IPS-15b (cell line): ENCODE measurements around the gene THYN1.
A peak's percentile ranks its signal among the peaks of the same experiment; 100 is the strongest.
"Not testable (repeated sequence)": the region's sequence is repeated elsewhere in the genome, so short reads cannot be mapped to it uniquely, and the experiment has no call there.

Experiments used
- H3K27me3 ChIP-seq: one replicate; pipeline ENCODE4 v1.6.1; 2013; ENCODE audit warnings: low read length; ENCODE audit not compliant: control insufficient read depth, insufficient read depth
- H3K36me3 ChIP-seq: one replicate; pipeline ENCODE4 v1.6.1; 2013; ENCODE audit warnings: low read length; ENCODE audit not compliant: control insufficient read depth, insufficient read depth
- H3K4me1 ChIP-seq: one replicate; pipeline ENCODE4 v1.6.1; 2013; ENCODE audit warnings: mild to moderate bottlenecking, low read length; ENCODE audit not compliant: control insufficient read depth, insufficient read depth
- H3K4me3 ChIP-seq: one replicate; pipeline ENCODE4 v1.5.1; 2013; ENCODE audit warnings: low read depth, low read length
- H3K9ac ChIP-seq: one replicate; pipeline ENCODE4 v1.6.1; 2013; ENCODE audit warnings: low read depth, mild to moderate bottlenecking, low read length
- H3K9me3 ChIP-seq: one replicate; pipeline ENCODE4 v1.6.1; 2013; ENCODE audit warnings: mild to moderate bottlenecking, low read length; ENCODE audit not compliant: control insufficient read depth, insufficient read depth

THYN1 gene

DNA sequence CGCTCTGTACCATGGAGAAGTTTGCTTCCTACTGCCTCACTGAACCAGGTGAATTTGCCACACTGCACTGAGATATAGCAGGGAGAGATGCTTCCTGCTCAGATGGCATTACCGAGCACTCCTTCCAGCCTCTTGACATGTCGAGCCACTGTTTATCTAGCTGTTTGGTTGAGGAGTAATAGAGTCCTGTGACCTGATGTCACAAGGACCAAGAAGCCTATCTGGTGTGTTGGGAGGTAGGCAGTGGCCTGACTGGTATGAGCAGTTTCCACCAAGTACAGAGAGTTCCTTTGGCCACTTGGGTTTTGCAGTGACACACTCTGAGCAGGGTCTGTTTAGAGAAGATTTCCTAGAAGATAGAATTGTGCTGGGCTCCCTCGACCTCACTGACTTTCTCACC, 5.4 kb upstream of the THYN1 start:
- H3K27me3 ChIP-seq, result no peaks in the 10 kb centered on the region
- H3K4me1 ChIP-seq, result peaks cover 4% of the 10 kb centered on the region
- no peak overlapping the region for H3K4me3 ChIP-seq
- no peak overlapping the region for H3K9ac ChIP-seq
- peaks cover 35% of the 10 kb centered on the region for H3K36me3 ChIP-seq
- no peaks in the 10 kb centered on the region for H3K9me3 ChIP-seq

DNA sequence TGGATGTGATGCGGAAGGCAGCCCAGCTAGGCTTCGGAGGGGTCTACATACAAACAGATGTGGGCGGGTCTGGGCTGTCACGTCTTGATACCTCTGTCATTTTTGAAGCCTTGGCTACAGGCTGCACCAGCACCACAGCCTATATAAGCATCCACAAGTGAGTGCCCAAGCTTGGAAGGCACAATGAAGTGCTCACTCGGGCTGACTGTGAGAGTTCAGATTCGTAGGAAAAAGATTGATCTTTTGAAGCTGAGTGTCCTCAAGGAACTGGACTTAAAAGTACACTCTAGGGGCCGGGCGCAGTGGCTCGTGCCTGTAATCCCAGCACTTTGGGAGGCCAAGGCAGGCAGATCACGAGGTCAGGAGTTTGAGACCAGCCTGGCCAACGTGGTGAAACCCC, 3.9 kb upstream of the THYN1 start:
- peaks cover 4% of the 10 kb centered on the region for H3K4me1 ChIP-seq
- peaks cover 25% of the 10 kb centered on the region for H3K36me3 ChIP-seq
- H3K9ac ChIP-seq, result no peak overlapping the region

DNA sequence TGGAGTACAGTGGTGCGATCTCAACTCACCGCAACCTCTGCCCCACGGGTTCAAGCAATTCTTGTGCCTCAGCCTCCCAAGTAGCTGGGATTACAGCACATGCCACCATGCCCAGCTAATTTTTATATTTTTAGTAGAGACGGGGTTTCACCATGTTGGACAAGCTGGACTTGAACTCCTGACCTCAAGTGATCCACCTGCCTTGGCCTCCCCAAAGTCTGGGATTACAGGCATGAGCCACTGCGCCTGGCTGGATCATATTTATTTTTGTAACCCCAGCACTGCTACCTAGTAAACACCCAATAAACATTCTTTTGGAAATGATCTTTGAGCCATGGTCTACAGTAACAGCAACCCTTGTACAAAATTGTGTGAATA, 2.0 kb upstream of the THYN1 start:
- peaks cover 16% of the 10 kb centered on the region for H3K36me3 ChIP-seq
- not testable (repeated sequence) for H3K9me3 ChIP-seq, H3K27me3 ChIP-seq, H3K4me1 ChIP-seq, H3K9ac ChIP-seq, H3K4me3 ChIP-seq

More for the DNA sequence above, 3.9 kb upstream of the THYN1 start:
- Histone ChIP-seq H3K27me3 (no peaks in the 10 kb centered on the region), H3K9me3 (no peaks in the 10 kb centered on the region), H3K4me3 (no peak overlapping the region)

- no peak overlapping the region for H3K9ac ChIP-seq
- H3K9me3 ChIP-seq, result no peaks in the 10 kb centered on the region
- no peaks in the 10 kb centered on the region for H3K27me3 ChIP-seq
- peak overlapping the region; percentile 87 for H3K4me3 ChIP-seq
- H3K36me3 ChIP-seq, result peaks cover 13% of the 10 kb centered on the region
- H3K4me1 ChIP-seq, result peaks cover 4% of the 10 kb centered on the region
Measured at GRCh38 chr11:134254433-134255183, 1.5 kb upstream of the THYN1 start.

GRCh38 chr11:134252346-134253187, 585 bp downstream of the THYN1 start:
- Histone ChIP-seq H3K9me3 (no peaks in the 10 kb centered on the region), H3K9ac (peak overlapping the region; percentile 51), H3K4me3 (peak overlapping the region; percentile 87), H3K4me1 (peaks cover 4% of the 10 kb centered on the region), H3K27me3 (no peaks in the 10 kb centered on the region), H3K36me3 (peaks cover 12% of the 10 kb centered on the region)

DNA sequence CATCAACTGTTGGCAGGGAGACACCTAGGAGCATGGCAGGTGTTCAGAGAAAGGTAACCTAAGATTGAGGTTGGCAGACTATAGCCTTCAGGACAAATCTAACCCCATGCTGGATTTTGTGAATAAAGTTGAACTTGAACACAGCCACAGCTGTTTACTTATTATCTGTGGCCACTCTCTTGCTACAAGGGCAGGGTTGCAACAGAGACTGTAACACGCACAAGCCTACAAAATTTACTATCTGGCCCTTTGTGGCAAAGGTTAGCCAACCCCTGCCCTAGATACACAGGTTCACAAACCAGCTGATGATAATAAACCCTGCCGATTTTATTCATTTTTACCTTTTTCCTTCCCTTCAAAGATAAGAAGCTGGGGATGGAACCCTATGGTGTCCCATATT, 2.5 kb downstream of the THYN1 start:
- no peaks in the 10 kb centered on the region for H3K9me3 ChIP-seq

DNA sequence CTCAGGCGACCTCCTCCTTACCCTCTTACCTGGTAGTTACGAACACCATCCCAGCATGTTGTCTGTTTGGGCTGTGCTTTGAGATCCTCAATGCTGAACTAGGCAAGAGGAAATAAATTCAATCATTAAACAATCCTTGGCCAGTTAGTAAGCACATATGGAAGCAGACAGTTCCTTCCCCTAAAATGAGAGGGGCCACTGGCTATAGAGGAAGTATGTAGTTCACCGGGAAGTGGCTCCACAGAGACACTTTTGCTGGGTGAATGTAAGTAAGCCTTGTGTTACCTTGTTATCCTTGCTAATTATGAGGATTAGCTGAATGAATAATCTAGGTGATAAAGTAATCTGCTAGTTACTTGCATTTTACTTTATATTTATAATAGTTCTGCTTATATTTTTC, 2.9 kb downstream of the THYN1 start:
- no peaks in the 10 kb centered on the region for H3K9me3 ChIP-seq
- H3K9ac ChIP-seq, result no peak overlapping the region
- H3K36me3 ChIP-seq, result peaks cover 21% of the 10 kb centered on the region

More for the DNA sequence above, 2.5 kb downstream of the THYN1 start:
- Histone ChIP-seq H3K4me1 (peaks cover 4% of the 10 kb centered on the region), H3K4me3 (no peak overlapping the region), H3K36me3 (peaks cover 20% of the 10 kb centered on the region), H3K27me3 (no peaks in the 10 kb centered on the region), H3K9ac (no peak overlapping the region)

GRCh38 chr11:134248910-134249480, 4.2 kb downstream of the THYN1 start:
- no peaks in the 10 kb centered on the region for H3K27me3 ChIP-seq
- H3K36me3 ChIP-seq, result peaks cover 30% of the 10 kb centered on the region
- H3K4me3 ChIP-seq, result no peak overlapping the region
- no peaks in the 10 kb centered on the region for H3K9me3 ChIP-seq
- H3K4me1 ChIP-seq, result no peaks in the 10 kb centered on the region
- H3K9ac ChIP-seq, result no peak overlapping the region

More for the DNA sequence above, 2.9 kb downstream of the THYN1 start:
- no peaks in the 10 kb centered on the region for H3K27me3 ChIP-seq
- H3K4me1 ChIP-seq, result peaks cover 4% of the 10 kb centered on the region
- no peak overlapping the region for H3K4me3 ChIP-seq

GRCh38 chr11:134246678-134247077, 6.5 kb downstream of the THYN1 start:
- peaks cover 35% of the 10 kb centered on the region for H3K36me3 ChIP-seq
- no peaks in the 10 kb centered on the region for H3K9me3 ChIP-seq

GRCh38 chr11:134246100-134246499, 7.1 kb downstream of the THYN1 start:
- H3K36me3 ChIP-seq, result peaks cover 35% of the 10 kb centered on the region
- H3K27me3 ChIP-seq, result no peaks in the 10 kb centered on the region
- H3K4me1 ChIP-seq, result no peaks in the 10 kb centered on the region
- H3K9ac ChIP-seq, result no peak overlapping the region
- H3K9me3 ChIP-seq, result no peaks in the 10 kb centered on the region
- H3K4me3 ChIP-seq, result no peak overlapping the region

More at GRCh38 chr11:134246678-134247077, 6.5 kb downstream of the THYN1 start:
- Histone ChIP-seq H3K4me1 (no peaks in the 10 kb centered on the region), H3K27me3 (no peaks in the 10 kb centered on the region), H3K9ac (no peak overlapping the region), H3K4me3 (no peak overlapping the region)

GRCh38 chr11:134245434-134245833, 7.7 kb downstream of the THYN1 start:
- Histone ChIP-seq H3K27me3 (no peaks in the 10 kb centered on the region), H3K36me3 (peaks cover 37% of the 10 kb centered on the region), H3K4me1 (no peaks in the 10 kb centered on the region), H3K9ac (no peak overlapping the region), H3K9me3 (no peaks in the 10 kb centered on the region), H3K4me3 (no peak overlapping the region)
